TTC549 (cell line): ENCODE results near the gene FICD.
A peak's percentile ranks its signal among the peaks of the same experiment; 100 is the strongest.
"Not testable (repeated sequence)": the region's sequence is repeated elsewhere in the genome, so short reads cannot be mapped to it uniquely, and the experiment has no call there.

Experiments
- FAIRE-seq: peaks from 2 replicates; lab custom pipeline; 2012; peaks lifted over from hg19 to GRCh38; lab: Jason Lieb, UNC

Gene FICD

GRCh38 chr12:108514973-108515814 lies at the start of gene FICD:
FICD (plus strand) TSS chr12:108515277; CDS start chr12:108516973, 1,696 bp downstream.
- peak; percentile 81 for FAIRE-seq

- FAIRE-seq: no peak
These were observed 49.7 kb upstream of the FICD start for GRCh38 chr12:108465417-108465816.

- no peak for FAIRE-seq
These were observed 46.7 kb upstream of the FICD start for GRCh38 chr12:108468196-108468968.

- FAIRE-seq: no peak
These were observed 41.5 kb upstream of the FICD start for GRCh38 chr12:108473400-108474055.

GRCh38 chr12:108475396-108475795 lies 39.7 kb upstream of the FICD start:
- FAIRE-seq: no peak

GRCh38 chr12:108477055-108477880 lies 37.8 kb upstream of the FICD start:
- no peak for FAIRE-seq

- no peak for FAIRE-seq
These were observed 37.2 kb upstream of the FICD start for GRCh38 chr12:108477881-108478259.

- FAIRE-seq: no peak
These were observed 36.4 kb upstream of the FICD start for GRCh38 chr12:108478611-108479206.

- no peak for FAIRE-seq
These were observed 35.6 kb upstream of the FICD start for GRCh38 chr12:108479364-108480070.

- no peak for FAIRE-seq
These were observed 32.3 kb upstream of the FICD start for GRCh38 chr12:108482717-108483212.

GRCh38 chr12:108483213-108484059 lies 31.6 kb upstream of the FICD start:
- FAIRE-seq: no peak

- FAIRE-seq: no peak
These were observed 30.6 kb upstream of the FICD start for GRCh38 chr12:108484431-108484830.

- FAIRE-seq: no peak
These were observed 30.2 kb upstream of the FICD start for GRCh38 chr12:108484845-108485244.

GRCh38 chr12:108485371-108485770 lies 29.7 kb upstream of the FICD start:
- FAIRE-seq: not testable (repeated sequence)

GRCh38 chr12:108487029-108487428 lies 28.0 kb upstream of the FICD start:
- not testable (repeated sequence) for FAIRE-seq

GRCh38 chr12:108491256-108491655 lies 23.8 kb upstream of the FICD start:
- FAIRE-seq: no peak

GRCh38 chr12:108495054-108495453 lies 20.0 kb upstream of the FICD start:
- FAIRE-seq: no peak

GRCh38 chr12:108495823-108496579 lies 19.1 kb upstream of the FICD start:
- FAIRE-seq: no peak

- no peak for FAIRE-seq
These were observed 16.9 kb upstream of the FICD start for GRCh38 chr12:108498136-108498535.
